HG02678 (cell line): ENCODE measurements around the gene EMD.
"Not testable (repeated sequence)": the region's sequence is repeated elsewhere in the genome, so short reads cannot be mapped to it uniquely, and the experiment has no call there.

Source experiments
- ATAC-seq: cut with Tn5 transposase; IDR thresholded peaks from one replicate; pipeline ENCODE4 v1.9.1; 2021; ENCODE audit warnings: mild to moderate bottlenecking, moderate library complexity; ENCODE audit not compliant: unreplicated experiment

The EMD gene

GRCh38 chrX:154371017-154371788 is 7.9 kb upstream of the EMD start:
- peak; percentile 64 for ATAC-seq

GRCh38 chrX:154371789-154372300 is 7.2 kb upstream of the EMD start:
- peak; percentile 12 for ATAC-seq

GRCh38 chrX:154372612-154373022 is 6.5 kb upstream of the EMD start:
- ATAC-seq = no peak

GRCh38 chrX:154373340-154374306 is 5.5 kb upstream of the EMD start:
- ATAC-seq = no peak

GRCh38 chrX:154374313-154375155 is 4.6 kb upstream of the EMD start, which contains the start of gene FLNA:
Gene FLNA, minus strand, starts transcription at chrX:154374634. Its CDS starts 3,389 bp downstream, at chrX:154371245.
- no peak for ATAC-seq

GRCh38 chrX:154375156-154375504 is 4.0 kb upstream of the EMD start:
- no peak for ATAC-seq

- ATAC-seq = no peak
Measured at GRCh38 chrX:154376774-154377173, 2.3 kb upstream of the EMD start.

- peak; percentile 1 for ATAC-seq
Measured at GRCh38 chrX:154378059-154378798, 866 bp upstream of the EMD start.

- no peak for ATAC-seq
Measured at GRCh38 chrX:154379569-154379951, 465 bp downstream of the EMD start.

GRCh38 chrX:154380153-154380552 is 1.1 kb downstream of the EMD start:
- ATAC-seq = no peak

- ATAC-seq = no peak
Measured at GRCh38 chrX:154380787-154381186, 1.7 kb downstream of the EMD start.

- ATAC-seq = no peak
Measured at GRCh38 chrX:154381271-154381670, 2.2 kb downstream of the EMD start.

- ATAC-seq = no peak
Measured at GRCh38 chrX:154382483-154383069, 3.5 kb downstream of the EMD start.

- no peak for ATAC-seq
Measured at GRCh38 chrX:154383359-154384283, 4.5 kb downstream of the EMD start.

GRCh38 chrX:154384284-154384892 is 5.3 kb downstream of the EMD start:
- ATAC-seq = no peak

- not testable (repeated sequence) for ATAC-seq
Measured at GRCh38 chrX:154388094-154388493, 9.0 kb downstream of the EMD start.

- ATAC-seq = not testable (repeated sequence)
Measured at GRCh38 chrX:154388649-154389048, 9.6 kb downstream of the EMD start.
